Measurements from ENCODE around the gene MSTO1.

DNA sequence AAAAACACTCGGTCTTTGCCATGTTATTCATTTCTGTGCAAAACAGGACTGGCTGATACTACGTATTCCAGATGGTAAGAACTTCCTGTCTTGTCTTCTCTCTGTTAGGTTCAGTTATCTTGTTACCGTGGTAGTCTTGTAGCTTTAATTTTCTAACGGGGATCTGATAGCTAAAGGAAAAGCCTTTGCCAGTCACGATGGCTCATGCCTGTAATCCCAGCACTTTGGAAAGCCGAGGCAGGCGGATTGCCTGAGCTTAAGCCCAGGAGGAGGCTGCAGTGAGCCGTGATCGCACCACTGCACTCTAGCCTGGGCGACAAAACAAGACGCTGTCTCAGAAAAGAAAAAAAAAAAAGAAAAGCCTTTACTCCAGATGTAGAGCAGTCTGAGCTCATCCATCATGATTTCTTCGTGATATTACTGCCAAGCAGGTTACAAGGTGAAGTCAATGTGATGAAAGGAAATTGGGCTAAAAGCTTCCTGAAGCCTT, 11.1 kb upstream of the MSTO1 start:
- TF ChIP-seq, protein P1, sequence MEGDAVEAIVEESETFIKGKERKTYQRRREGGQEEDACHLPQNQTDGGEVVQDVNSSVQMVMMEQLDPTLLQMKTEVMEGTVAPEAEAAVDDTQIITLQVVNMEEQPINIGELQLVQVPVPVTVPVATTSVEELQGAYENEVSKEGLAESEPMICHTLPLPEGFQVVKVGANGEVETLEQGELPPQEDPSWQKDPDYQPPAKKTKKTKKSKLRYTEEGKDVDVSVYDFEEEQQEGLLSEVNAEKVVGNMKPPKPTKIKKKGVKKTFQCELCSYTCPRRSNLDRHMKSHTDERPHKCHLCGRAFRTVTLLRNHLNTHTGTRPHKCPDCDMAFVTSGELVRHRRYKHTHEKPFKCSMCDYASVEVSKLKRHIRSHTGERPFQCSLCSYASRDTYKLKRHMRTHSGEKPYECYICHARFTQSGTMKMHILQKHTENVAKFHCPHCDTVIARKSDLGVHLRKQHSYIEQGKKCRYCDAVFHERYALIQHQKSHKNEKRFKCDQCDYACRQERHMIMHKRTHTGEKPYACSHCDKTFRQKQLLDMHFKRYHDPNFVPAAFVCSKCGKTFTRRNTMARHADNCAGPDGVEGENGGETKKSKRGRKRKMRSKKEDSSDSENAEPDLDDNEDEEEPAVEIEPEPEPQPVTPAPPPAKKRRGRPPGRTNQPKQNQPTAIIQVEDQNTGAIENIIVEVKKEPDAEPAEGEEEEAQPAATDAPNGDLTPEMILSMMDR (IDR thresholded peaks at IDR 0.05) = no peak
- TF ChIP-seq MYC (IDR thresholded peaks at IDR 0.05; ENCODE audit: borderline replicate concordance, low read length) (no peak), PBX3 (IDR thresholded peaks at IDR 0.05) (no peak), PHF8 (IDR thresholded peaks at IDR 0.05; ENCODE audit: borderline replicate concordance, low read depth) (no peak), RNF2 (IDR thresholded peaks at IDR 0.05; ENCODE audit: borderline replicate concordance, low read depth) (no peak), ESRRA (IDR thresholded peaks at IDR 0.05; ENCODE audit: borderline replicate concordance, low read length) (no peak), NFE2L2 (conservative IDR thresholded peaks at IDR 0.05; ENCODE audit: low read length) (no peak), POLR2A (IDR thresholded peaks at IDR 0.05; ENCODE audit: low read length) (no peak), JUNB (IDR thresholded peaks at IDR 0.05) (no peak), RAD21 (conservative IDR thresholded peaks at IDR 0.05 in 1 of 2, IDR thresholded peaks at IDR 0.05 in 1 of 2) (no peak), REST (IDR thresholded peaks at IDR 0.05) (no peak)
- TF ChIP-seq, protein P2, sequence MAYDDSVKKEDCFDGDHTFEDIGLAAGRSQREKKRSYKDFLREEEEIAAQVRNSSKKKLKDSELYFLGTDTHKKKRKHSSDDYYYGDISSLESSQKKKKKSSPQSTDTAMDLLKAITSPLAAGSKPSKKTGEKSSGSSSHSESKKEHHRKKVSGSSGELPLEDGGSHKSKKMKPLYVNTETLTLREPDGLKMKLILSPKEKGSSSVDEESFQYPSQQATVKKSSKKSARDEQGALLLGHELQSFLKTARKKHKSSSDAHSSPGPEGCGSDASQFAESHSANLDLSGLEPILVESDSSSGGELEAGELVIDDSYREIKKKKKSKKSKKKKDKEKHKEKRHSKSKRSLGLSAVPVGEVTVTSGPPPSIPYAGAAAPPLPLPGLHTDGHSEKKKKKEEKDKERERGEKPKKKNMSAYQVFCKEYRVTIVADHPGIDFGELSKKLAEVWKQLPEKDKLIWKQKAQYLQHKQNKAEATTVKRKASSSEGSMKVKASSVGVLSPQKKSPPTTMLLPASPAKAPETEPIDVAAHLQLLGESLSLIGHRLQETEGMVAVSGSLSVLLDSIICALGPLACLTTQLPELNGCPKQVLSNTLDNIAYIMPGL (CRISPR knock-in tag; IDR thresholded peaks at IDR 0.05; ENCODE audit: borderline replicate concordance) = no peak
- TF ChIP-seq, protein P3, sequence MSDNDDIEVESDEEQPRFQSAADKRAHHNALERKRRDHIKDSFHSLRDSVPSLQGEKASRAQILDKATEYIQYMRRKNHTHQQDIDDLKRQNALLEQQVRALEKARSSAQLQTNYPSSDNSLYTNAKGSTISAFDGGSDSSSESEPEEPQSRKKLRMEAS (IDR thresholded peaks at IDR 0.05) = no peak
